NB4 (cell line): Measurements from ENCODE around the gene LZIC.

ENCODE experiments used
- DNase-seq: peaks from one replicate; pipeline ENCODE4 v3.0.0; 2010; ENCODE audit warnings: low read depth
- H3K4me3 ChIP-seq: one replicate; pipeline ENCODE4 v1.5.1; 2011; ENCODE audit warnings: mild to moderate bottlenecking, low read depth, low read length, moderate library complexity
- MAX ChIP-seq: IDR thresholded peaks from 2 replicates; pipeline ENCODE4 v1.6.1; 2011; ENCODE audit warnings: low read depth, low read length
- MYC ChIP-seq: IDR thresholded peaks from 2 replicates; pipeline ENCODE4 v1.6.1; 2011; ENCODE audit warnings: low read depth, low read length
- POLR2A ChIP-seq: IDR thresholded peaks from 2 replicates; pipeline ENCODE4 v1.6.1; 2011; ENCODE audit warnings: mild to moderate bottlenecking; ENCODE audit not compliant: insufficient read length; ENCODE audit errors: extremely low read depth
- TF ChIP-seq, protein P1 (sequence below): IDR thresholded peaks from one replicate; pipeline ENCODE4 v1.5.1; 2012; ENCODE audit warnings: low read depth, low read length

LZIC gene

GRCh38 chr1:9886092-9886742 lies 57.0 kb downstream of the LZIC start:
- peak; percentile 37 for DNase-seq
- no peak overlapping the region for H3K4me3 ChIP-seq
- TF ChIP-seq MYC (no peak), POLR2A (no peak), MAX (no peak)
- TF ChIP-seq, protein P1, sequence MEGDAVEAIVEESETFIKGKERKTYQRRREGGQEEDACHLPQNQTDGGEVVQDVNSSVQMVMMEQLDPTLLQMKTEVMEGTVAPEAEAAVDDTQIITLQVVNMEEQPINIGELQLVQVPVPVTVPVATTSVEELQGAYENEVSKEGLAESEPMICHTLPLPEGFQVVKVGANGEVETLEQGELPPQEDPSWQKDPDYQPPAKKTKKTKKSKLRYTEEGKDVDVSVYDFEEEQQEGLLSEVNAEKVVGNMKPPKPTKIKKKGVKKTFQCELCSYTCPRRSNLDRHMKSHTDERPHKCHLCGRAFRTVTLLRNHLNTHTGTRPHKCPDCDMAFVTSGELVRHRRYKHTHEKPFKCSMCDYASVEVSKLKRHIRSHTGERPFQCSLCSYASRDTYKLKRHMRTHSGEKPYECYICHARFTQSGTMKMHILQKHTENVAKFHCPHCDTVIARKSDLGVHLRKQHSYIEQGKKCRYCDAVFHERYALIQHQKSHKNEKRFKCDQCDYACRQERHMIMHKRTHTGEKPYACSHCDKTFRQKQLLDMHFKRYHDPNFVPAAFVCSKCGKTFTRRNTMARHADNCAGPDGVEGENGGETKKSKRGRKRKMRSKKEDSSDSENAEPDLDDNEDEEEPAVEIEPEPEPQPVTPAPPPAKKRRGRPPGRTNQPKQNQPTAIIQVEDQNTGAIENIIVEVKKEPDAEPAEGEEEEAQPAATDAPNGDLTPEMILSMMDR, result no peak

DNA sequence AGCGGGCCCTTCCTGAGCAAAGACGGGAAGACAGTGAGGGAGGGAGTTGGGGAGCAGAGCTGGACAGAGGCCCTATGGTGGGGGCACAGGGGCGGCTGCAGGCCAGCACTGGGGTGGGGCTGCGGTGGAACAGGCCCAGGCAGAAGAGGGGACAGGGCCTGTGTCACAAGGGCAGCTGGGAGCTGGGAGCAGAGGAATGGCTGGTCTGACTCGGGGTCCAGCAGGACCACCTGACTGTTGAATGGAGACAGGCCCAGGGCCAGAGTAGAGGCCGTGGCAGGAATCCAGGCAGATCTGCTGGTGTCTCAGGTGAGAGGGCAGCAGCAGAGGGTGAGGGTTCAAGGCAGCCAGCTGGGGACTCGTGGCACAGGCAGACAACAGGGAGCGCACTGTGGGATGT lies 58.4 kb downstream of the LZIC start:
- DNase-seq, result no peak
- TF ChIP-seq MYC (no peak), POLR2A (no peak), MAX (no peak)
- TF ChIP-seq, protein P1, result no peak
- H3K4me3 ChIP-seq, result no peak overlapping the region

- H3K4me3 ChIP-seq, result no peak overlapping the region
- TF ChIP-seq MAX, result no peak
- TF ChIP-seq, protein P1, result no peak
- TF ChIP-seq POLR2A, result no peak
- no peak for TF ChIP-seq MYC
- no peak for DNase-seq
Observed at GRCh38 chr1:9883585-9884449, 59.4 kb downstream of the LZIC start.

GRCh38 chr1:9882945-9883303 lies 60.3 kb downstream of the LZIC start:
- TF ChIP-seq MYC, result no peak
- no peak for TF ChIP-seq POLR2A
- TF ChIP-seq MAX, result no peak
- TF ChIP-seq, protein P1, result no peak
- DNase-seq, result no peak
- no peak overlapping the region for H3K4me3 ChIP-seq

GRCh38 chr1:9882296-9882944 lies 60.8 kb downstream of the LZIC start:
- TF ChIP-seq POLR2A (no peak), MYC (no peak), MAX (no peak)
- TF ChIP-seq, protein P1, result no peak
- H3K4me3 ChIP-seq, result no peak overlapping the region
- no peak for DNase-seq
